ENCODE measurements around the gene ZEB2. TPM values are rescaled to one million over a fixed set of nuclear protein-coding genes. Genes with fewer than 3 reads are reported as not detected.
A peak's percentile ranks its signal among the peaks of the same experiment; 100 is the strongest.

ZEB2 gene
- total and polyA plus RNA-seq, 8 donors = 10.7 to 161 (median 43.1) TPM

DNA sequence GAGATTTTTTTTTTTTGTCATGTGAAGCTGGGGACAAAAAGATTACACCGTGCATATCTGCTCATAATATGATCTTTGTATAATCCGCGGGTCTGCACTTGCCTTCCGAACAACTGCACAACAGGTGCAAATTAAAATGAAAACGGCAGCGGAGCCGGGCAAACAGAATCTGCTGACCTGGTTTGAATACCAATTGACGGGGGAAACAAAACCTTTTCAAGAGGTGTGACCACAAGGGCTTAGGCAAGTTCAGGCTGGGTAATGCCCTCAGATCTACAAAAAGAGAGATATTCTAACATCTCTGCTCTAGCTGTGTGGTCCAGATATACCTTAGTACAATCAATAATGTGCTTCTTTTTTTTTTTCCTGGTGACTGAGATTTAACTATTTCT, 88.5 kb downstream of the ZEB2 start:
- WGBS, 5 donors = 34 to 40% (median 38%) methylated on average over 8 of the region's 8 CpGs
- no peaks in the 10 kb centered on the region for H3K27me3 ChIP-seq
- H3K36me3 ChIP-seq = peaks cover 0 to 9% (median 0%) of the 10 kb centered on the region in 4 donors
- H3K27ac ChIP-seq = peak overlapping the region in 4 of 5 donors; percentile 35 to 75 (median 73)
- peak overlapping the region in 1 of 4 donors; percentile 18 for H3K4me3 ChIP-seq
- peaks cover 0 to 45% (median 12%) of the 10 kb centered on the region in 4 donors for H3K4me1 ChIP-seq
- TF ChIP-seq POLR2A (IDR thresholded peaks at IDR 0.05) (no peak), EP300 (IDR thresholded peaks at IDR 0.05) (no peak)
- intact Hi-C loops (cut with DNase I; ENCODE audit: low total_unique reads) = no loop called here
- DNase-seq = peak in 1 of 2 donors; percentile 32
- no peaks in the 10 kb centered on the region for H3K9me3 ChIP-seq

DNA sequence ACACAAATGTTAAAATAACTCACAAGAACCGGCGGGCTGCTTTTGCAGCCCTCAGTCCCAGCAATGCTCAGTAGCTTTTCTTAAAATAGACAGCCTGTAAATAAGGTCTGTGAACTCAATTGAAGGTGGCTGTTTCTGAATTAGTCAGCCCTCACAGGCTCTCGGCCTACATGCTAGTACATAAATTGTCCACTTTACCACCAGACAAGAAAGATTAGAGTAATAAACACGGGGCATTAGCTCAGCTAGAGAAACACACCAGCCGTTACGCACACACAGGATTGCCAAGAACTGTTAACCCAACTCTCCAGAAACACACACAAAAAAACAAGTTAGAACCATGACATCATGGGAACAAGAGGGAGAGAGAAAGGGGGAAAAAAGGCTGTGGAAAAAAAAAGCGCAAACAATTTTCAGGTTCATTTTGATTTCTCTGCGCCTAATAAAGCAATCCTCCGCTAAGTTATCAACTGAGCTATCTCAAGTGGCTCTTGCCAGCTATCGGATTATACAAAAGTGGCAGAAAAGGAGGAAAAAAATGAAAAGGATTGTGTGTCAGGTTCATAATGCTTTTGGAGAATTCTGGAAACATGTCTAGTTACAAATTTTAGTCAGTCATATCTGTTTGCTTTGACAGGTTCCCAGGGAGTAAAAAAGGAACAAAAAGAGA, 89.1 kb downstream of the ZEB2 start:
- intact Hi-C loops (cut with DNase I; ENCODE audit: low total_unique reads) = no loop called here
- peak in 1 of 2 donors; percentile 79 for DNase-seq
- Histone ChIP-seq H3K27me3 (no peaks in the 10 kb centered on the region), H3K4me3 (peak overlapping the region in 1 of 4 donors; percentile 18), H3K4me1 (peaks cover 0 to 45% (median 14%) of the 10 kb centered on the region in 4 donors), H3K27ac (peak overlapping the region in 4 of 5 donors; percentile 35 to 75 (median 73)), H3K9me3 (no peaks in the 10 kb centered on the region), H3K36me3 (peaks cover 0 to 9% (median 0%) of the 10 kb centered on the region in 4 donors)
- peak; percentile 19 to 51 (median 37) for TF ChIP-seq POLR2AphosphoS5 (IDR thresholded peaks at IDR 0.05)
- TF ChIP-seq, protein P1, sequence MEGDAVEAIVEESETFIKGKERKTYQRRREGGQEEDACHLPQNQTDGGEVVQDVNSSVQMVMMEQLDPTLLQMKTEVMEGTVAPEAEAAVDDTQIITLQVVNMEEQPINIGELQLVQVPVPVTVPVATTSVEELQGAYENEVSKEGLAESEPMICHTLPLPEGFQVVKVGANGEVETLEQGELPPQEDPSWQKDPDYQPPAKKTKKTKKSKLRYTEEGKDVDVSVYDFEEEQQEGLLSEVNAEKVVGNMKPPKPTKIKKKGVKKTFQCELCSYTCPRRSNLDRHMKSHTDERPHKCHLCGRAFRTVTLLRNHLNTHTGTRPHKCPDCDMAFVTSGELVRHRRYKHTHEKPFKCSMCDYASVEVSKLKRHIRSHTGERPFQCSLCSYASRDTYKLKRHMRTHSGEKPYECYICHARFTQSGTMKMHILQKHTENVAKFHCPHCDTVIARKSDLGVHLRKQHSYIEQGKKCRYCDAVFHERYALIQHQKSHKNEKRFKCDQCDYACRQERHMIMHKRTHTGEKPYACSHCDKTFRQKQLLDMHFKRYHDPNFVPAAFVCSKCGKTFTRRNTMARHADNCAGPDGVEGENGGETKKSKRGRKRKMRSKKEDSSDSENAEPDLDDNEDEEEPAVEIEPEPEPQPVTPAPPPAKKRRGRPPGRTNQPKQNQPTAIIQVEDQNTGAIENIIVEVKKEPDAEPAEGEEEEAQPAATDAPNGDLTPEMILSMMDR (IDR thresholded peaks at IDR 0.05) = no peak
- TF ChIP-seq POLR2A (IDR thresholded peaks at IDR 0.05) = no peak
- no peak for TF ChIP-seq EP300 (IDR thresholded peaks at IDR 0.05)
- WGBS, 5 donors = 58 to 71% (median 62%) methylated on average over 10 of the region's 10 CpGs

DNA sequence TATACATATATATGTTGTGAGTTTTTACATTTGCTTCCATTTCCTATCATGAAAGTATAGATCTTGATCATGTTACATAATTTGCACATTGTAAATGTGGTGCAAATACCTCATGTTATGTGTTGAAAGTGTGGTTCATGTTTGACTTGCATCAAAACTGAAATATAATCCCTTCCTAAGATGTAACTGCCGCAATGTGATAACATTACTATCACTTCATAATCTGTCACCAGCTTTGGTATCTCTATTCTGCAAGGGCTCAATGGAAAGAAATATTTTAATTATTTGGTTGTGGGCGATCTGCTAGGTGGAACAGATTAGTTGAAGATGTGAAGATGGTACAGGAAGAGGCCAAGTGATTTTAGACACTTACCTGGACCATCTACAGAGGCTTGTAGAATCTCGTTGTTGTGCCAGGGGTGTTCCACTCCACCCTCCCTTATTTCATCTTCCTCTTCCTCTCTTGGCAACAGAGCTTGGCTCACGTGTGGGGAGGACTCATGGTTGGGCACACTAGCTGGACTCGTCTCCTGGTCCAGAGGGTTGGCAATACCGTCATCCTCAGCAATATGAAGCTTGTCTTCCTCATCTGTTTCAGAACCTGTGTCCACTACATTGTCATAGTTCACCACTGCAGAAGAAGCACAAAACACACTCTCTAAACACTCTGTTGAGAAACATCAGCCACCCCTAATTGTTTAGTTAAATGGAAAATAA, 90.4 kb downstream of the ZEB2 start:
- H3K9me3 ChIP-seq = no peaks in the 10 kb centered on the region
- 60 to 76% (median 71%) methylated on average over 6 of the region's 6 CpGs for WGBS, 5 donors
- DNase-seq = no peak
- H3K4me1 ChIP-seq = peaks cover 0 to 45% (median 14%) of the 10 kb centered on the region in 4 donors
- peaks cover 0 to 9% (median 0%) of the 10 kb centered on the region in 4 donors for H3K36me3 ChIP-seq
- TF ChIP-seq, protein P1 (IDR thresholded peaks at IDR 0.05) = no peak
- TF ChIP-seq POLR2A (IDR thresholded peaks at IDR 0.05) (no peak), POLR2AphosphoS5 (IDR thresholded peaks at IDR 0.05) (no peak), EP300 (IDR thresholded peaks at IDR 0.05) (no peak)
- no peaks in the 10 kb centered on the region for H3K27me3 ChIP-seq
- no peak overlapping the region for H3K4me3 ChIP-seq
- peak overlapping the region in 3 of 5 donors; percentile 73 to 75 (median 73) for H3K27ac ChIP-seq
- intact Hi-C loops (cut with DNase I; ENCODE audit: low total_unique reads) = no loop called here

DNA sequence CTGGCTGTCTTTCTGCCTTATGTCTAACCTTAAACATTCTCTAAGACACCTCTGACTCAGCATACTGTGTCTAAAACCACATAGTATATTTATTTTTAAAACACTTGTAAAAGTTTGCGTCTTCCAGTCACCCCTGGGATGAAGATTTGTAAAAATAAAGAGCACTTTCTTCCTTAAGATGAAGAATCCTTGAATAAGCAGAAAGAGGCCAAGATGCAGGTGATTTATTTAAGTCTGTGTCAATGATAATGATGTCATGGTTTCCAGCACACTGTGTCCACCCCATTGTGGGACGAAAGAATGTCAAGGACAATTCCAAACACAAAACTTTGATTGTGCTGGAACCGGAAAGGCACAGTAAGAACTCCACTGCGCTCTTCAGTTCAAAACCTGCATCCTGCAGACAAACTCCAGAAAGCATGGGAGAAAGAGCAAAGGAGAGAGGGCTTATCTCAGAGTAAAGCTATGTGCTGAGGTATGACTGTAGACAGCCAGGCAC, 92.9 kb downstream of the ZEB2 start:
- WGBS, 5 donors = 30 to 40% (median 35%) methylated on average over 4 of the region's 4 CpGs
- peak in 1 of 2 donors; percentile 51 for DNase-seq
- H3K27ac ChIP-seq = peak overlapping the region in 3 of 5 donors; percentile 24 to 55 (median 51)
- intact Hi-C loops (cut with DNase I; ENCODE audit: low total_unique reads) = no loop called here
- TF ChIP-seq EP300 (IDR thresholded peaks at IDR 0.05) (no peak), POLR2AphosphoS5 (IDR thresholded peaks at IDR 0.05) (peak in 1 of 3 donors; percentile 12), POLR2A (IDR thresholded peaks at IDR 0.05) (no peak)
- TF ChIP-seq, protein P1 (IDR thresholded peaks at IDR 0.05) = no peak
- H3K27me3 ChIP-seq = no peaks in the 10 kb centered on the region
- H3K4me1 ChIP-seq = peaks cover 0 to 27% (median 10%) of the 10 kb centered on the region in 4 donors
- no peak overlapping the region for H3K4me3 ChIP-seq
- peaks cover 0 to 9% (median 0%) of the 10 kb centered on the region in 4 donors for H3K36me3 ChIP-seq
- H3K9me3 ChIP-seq = no peaks in the 10 kb centered on the region

All from stomach (tissue), 9 donors.